Sigmoid colon (tissue), 4 donors: Measurements from ENCODE around the gene GRAMD1A.

Experiments used
- EP300 ChIP-seq, 4 donors: sonication (generic); formaldehyde crosslinking; IDR thresholded peaks; one replicate each; pipeline ENCODE4 v1.6.1; 2017; ENCODE audit warnings: antibody characterized with exemption in 4 of 4
- TF ChIP-seq, protein P1 (sequence below), 4 experiments: fragments of 450-650 bp in 3 of 4; fragments of 200-600 bp in 1 of 4; IDR thresholded peaks; one replicate each; pipeline ENCODE4 v1.5.1; 2016 to 2019; ENCODE audit warnings: antibody characterized with exemption in 4 of 4, mild to moderate bottlenecking in 3 of 4, moderate library complexity in 2 of 4

DNA sequence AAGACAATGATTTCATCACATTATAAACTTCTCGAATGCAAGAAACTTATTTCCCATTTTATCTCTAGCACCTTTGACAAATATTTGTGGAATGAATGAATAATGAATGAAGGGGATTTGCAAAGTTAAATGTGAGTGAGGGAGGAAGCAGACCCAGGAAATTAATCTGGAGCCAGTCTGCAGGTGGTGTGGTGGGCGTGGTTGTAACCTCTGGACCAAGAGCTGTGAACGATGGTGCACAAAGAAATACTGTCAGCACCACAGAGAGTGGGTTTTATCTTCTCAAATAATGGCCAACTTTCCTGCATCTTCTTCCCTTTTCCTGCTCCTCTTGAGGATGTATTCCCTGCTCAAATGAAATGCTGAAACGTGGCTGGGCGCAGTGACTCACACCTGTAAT is 25.1 kb upstream of the GRAMD1A start:
- TF ChIP-seq, protein P1, sequence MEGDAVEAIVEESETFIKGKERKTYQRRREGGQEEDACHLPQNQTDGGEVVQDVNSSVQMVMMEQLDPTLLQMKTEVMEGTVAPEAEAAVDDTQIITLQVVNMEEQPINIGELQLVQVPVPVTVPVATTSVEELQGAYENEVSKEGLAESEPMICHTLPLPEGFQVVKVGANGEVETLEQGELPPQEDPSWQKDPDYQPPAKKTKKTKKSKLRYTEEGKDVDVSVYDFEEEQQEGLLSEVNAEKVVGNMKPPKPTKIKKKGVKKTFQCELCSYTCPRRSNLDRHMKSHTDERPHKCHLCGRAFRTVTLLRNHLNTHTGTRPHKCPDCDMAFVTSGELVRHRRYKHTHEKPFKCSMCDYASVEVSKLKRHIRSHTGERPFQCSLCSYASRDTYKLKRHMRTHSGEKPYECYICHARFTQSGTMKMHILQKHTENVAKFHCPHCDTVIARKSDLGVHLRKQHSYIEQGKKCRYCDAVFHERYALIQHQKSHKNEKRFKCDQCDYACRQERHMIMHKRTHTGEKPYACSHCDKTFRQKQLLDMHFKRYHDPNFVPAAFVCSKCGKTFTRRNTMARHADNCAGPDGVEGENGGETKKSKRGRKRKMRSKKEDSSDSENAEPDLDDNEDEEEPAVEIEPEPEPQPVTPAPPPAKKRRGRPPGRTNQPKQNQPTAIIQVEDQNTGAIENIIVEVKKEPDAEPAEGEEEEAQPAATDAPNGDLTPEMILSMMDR (IDR thresholded peaks at IDR 0.05), result no peak
- TF ChIP-seq EP300 (IDR thresholded peaks at IDR 0.05), result no peak
